IMR-90 (cell line): Measurements from ENCODE around the gene PLGRKT. TPM values are rescaled to one million over a fixed set of nuclear protein-coding genes. Genes with fewer than 3 reads are reported as not detected.

Experiments
- ATAC-seq: fragments of 200-7000 bp; cut with Tn5 transposase; 2 replicates; pipeline ENCODE4 v1.9.1; 2020; ENCODE audit warnings: low read depth, mild to moderate bottlenecking, moderate library complexity
- BruUV-seq: library from RNA; stranded (reverse); fragments of 400-500 nt; replicated peaks from 2 replicates; lab custom pipeline; 2021; lab: Mats Ljungman, UMichigan
- CTCF ChIA-PET: fragments of 300-600 bp; formaldehyde crosslinking; extraction: SDS; loops from one replicate; lab custom pipeline; 2021; ENCODE audit warnings: antibody characterized with exemption; lab: Yijun Ruan, JAX
- POLR2A ChIA-PET: fragments of 300-600 bp; sonication (Branson Sonifier 250); formaldehyde crosslinking; loops from one replicate; lab custom pipeline; 2022; ENCODE audit warnings: antibody characterized with exemption; ENCODE audit not compliant: unreplicated experiment; lab: Charles Lee
- DNase-seq: peaks from one replicate; pipeline ENCODE4 v3.0.0; 2013
- H2AFZ ChIP-seq: replicated peaks from 2 replicates; pipeline ENCODE3; 2013; ENCODE audit warnings: low read length, mild to moderate bottlenecking; ENCODE audit not compliant: poor library complexity
- H2AK5ac ChIP-seq: 2 replicates; pipeline ENCODE4 v1.6.1; 2013; ENCODE audit warnings: low read depth, low read length, inconsistent platforms
- H2AK9ac ChIP-seq: replicated peaks from 2 replicates; pipeline ENCODE3; 2013; ENCODE audit warnings: mild to moderate bottlenecking, low read depth, low read length, moderate library complexity; ENCODE audit not compliant: poor library complexity
- H2BK120ac ChIP-seq: 2 replicates; pipeline ENCODE4 v1.6.1; 2013; ENCODE audit warnings: low read depth, low read length, inconsistent platforms
- H2BK15ac ChIP-seq: 3 replicates; pipeline ENCODE4 v1.6.1; 2013; ENCODE audit warnings: low read depth, low read length, inconsistent platforms
- H2BK20ac ChIP-seq: 2 replicates; pipeline ENCODE4 v1.6.1; 2013; ENCODE audit warnings: low read depth, mild to moderate bottlenecking, inconsistent platforms, low read length, moderate library complexity
- H2BK5ac ChIP-seq: 2 replicates; pipeline ENCODE4 v1.6.1; 2013; ENCODE audit warnings: mild to moderate bottlenecking, low read depth, low read length, inconsistent platforms; ENCODE audit not compliant: poor library complexity, severe bottlenecking
- H3K14ac ChIP-seq: replicated peaks from 2 replicates; pipeline ENCODE4 v1.6.1; 2013; ENCODE audit warnings: low read depth, low read length, inconsistent platforms
- H3K18ac ChIP-seq: 2 replicates; pipeline ENCODE4 v1.6.1; 2013; ENCODE audit warnings: low read depth, low read length, control low read depth
- H3K23ac ChIP-seq: 2 replicates; pipeline ENCODE4 v1.6.1; 2013; ENCODE audit warnings: low read depth, low read length, inconsistent platforms
- H3K27ac ChIP-seq: 2 replicates; pipeline ENCODE4 v1.5.1; 2013; ENCODE audit warnings: mild to moderate bottlenecking, control low read depth, low read length; ENCODE audit not compliant: insufficient read depth
- H3K27me3 ChIP-seq: 2 replicates; pipeline ENCODE4 v1.6.1; 2013; ENCODE audit warnings: low read length; ENCODE audit not compliant: control insufficient read depth, insufficient read depth
- H3K36me3 ChIP-seq: 2 replicates; pipeline ENCODE4 v1.6.1; 2013; ENCODE audit warnings: low read length, mixed read lengths; ENCODE audit not compliant: control insufficient read depth, insufficient read depth
- H3K4ac ChIP-seq: 2 replicates; pipeline ENCODE4 v1.6.1; 2013; ENCODE audit warnings: low read depth, low read length, inconsistent platforms
- H3K4me1 ChIP-seq: 2 replicates; pipeline ENCODE4 v1.6.1; 2013; ENCODE audit warnings: low read length, mixed read lengths; ENCODE audit not compliant: control insufficient read depth, insufficient read depth
- H3K4me2 ChIP-seq: 2 replicates; pipeline ENCODE4 v1.6.1; 2013; ENCODE audit warnings: low read depth, mild to moderate bottlenecking, control low read depth, low read length, moderate library complexity
- H3K4me3 ChIP-seq: 2 replicates; pipeline ENCODE4 v1.5.1; 2013; ENCODE audit warnings: low read depth, mild to moderate bottlenecking, control low read depth, low read length, moderate library complexity; ENCODE audit not compliant: insufficient read depth
- H3K56ac ChIP-seq: 2 replicates; pipeline ENCODE4 v1.6.1; 2013; ENCODE audit warnings: low read length, inconsistent platforms; ENCODE audit not compliant: insufficient read depth; ENCODE audit errors: extremely low read depth
- H3K79me1 ChIP-seq, 2 experiments: 2 replicates each; pipeline ENCODE4 v1.6.1; 2013; ENCODE audit warnings: low read length in 2 of 2, inconsistent platforms in 1 of 2, low read depth in 1 of 2
- H3K9ac ChIP-seq: 2 replicates; pipeline ENCODE4 v1.6.1; 2013; ENCODE audit warnings: low read depth, low read length, control low read depth
- H3K9me1 ChIP-seq: 2 replicates; pipeline ENCODE4 v1.6.1; 2013; ENCODE audit warnings: low read length, inconsistent platforms; ENCODE audit not compliant: insufficient read depth
- H3K9me3 ChIP-seq: 2 replicates; pipeline ENCODE4 v1.6.1; 2013; ENCODE audit warnings: low read length; ENCODE audit not compliant: control insufficient read depth, insufficient read depth
- H4K20me1 ChIP-seq: 2 replicates; pipeline ENCODE4 v1.6.1; 2013; ENCODE audit warnings: low read length, inconsistent platforms; ENCODE audit not compliant: insufficient read depth
- H4K5ac ChIP-seq: 2 replicates; pipeline ENCODE4 v1.6.1; 2013; ENCODE audit warnings: mild to moderate bottlenecking, low read depth, low read length, control low read depth
- H4K8ac ChIP-seq, 2 experiments: 2 replicates each; pipeline ENCODE4 v1.6.1; 2013; ENCODE audit warnings: low read depth in 2 of 2, low read length in 2 of 2, control low read depth in 1 of 2, inconsistent platforms in 1 of 2
- H4K91ac ChIP-seq: 2 replicates; pipeline ENCODE4 v1.6.1; 2013; ENCODE audit warnings: low read depth, low read length, inconsistent platforms; ENCODE audit not compliant: insufficient read depth
- CEBPB ChIP-seq: IDR thresholded peaks from 2 replicates; pipeline ENCODE4 v1.6.1; 2012; ENCODE audit warnings: low read depth, low read length, improper control_type of control experiment
- RCOR1 ChIP-seq: IDR thresholded peaks from 2 replicates; pipeline ENCODE4 v1.6.1; 2012; ENCODE audit warnings: mild to moderate bottlenecking, low read length, improper control_type of control experiment; ENCODE audit not compliant: insufficient replicate concordance
- WGBS, 2 experiments: methylation state at CpG; one replicate each; pipeline versions ENCODE4 v1.1.5 to v1.1.7; 2013; ENCODE audit warnings: missing lambda C conversion rate in 2 of 2; ENCODE audit not compliant: insufficient read length in 1 of 2; ENCODE audit errors: extremely low coverage in 2 of 2; 5-methylcytosine and 5-hydroxymethylcytosine counted together
- dilution Hi-C: fragments of 300-500 bp; cut with HindIII; formaldehyde crosslinking; loops from one replicate; pipeline ENCODE4 v1.14.3; 2018; ENCODE audit warnings: low sequenced_read_pairs; ENCODE audit not compliant: unreplicated experiment
- in situ Hi-C: fragments of 300-500 bp; cut with MboI; formaldehyde crosslinking; loops from 3 replicates; pipeline ENCODE4 v1.14.3; 2019; ENCODE audit warnings: low sequenced_read_pairs, inconsistent platforms, mixed read lengths
- intact Hi-C: fragments of 100-400 bp; cut with micrococcal nuclease; formaldehyde crosslinking; loops from 2 replicates; pipeline ENCODE4 v1.10.0; 2022
- polyA plus RNA-seq, 3 experiments: library from polyadenylated mRNA; depleted of rRNA; stranded (reverse); fragments of >200 nt; gene quantifications; 2 replicates each; pipeline ENCODE4 v1.2.3, GENCODE V29; 2012; ENCODE audit warnings: low replicate concordance in 1 of 3
- total RNA-seq: library from RNA; depleted of rRNA; stranded (reverse); fragments of >200 nt; gene quantifications from 2 replicates; pipeline ENCODE4 v1.2.3, GENCODE V29; 2012

PLGRKT gene
- total and polyA plus RNA-seq, 2 of the 4 experiments (the other 2 are of a cell fraction), result 10.8 to 12.7 TPM

- no peak overlapping the region for H3K14ac ChIP-seq
- H3K4ac ChIP-seq, result no peak overlapping the region
- no peaks in the 10 kb centered on the region for H3K27me3 ChIP-seq
- no peak overlapping the region for H3K9ac ChIP-seq
- in situ Hi-C loops, result no loop called here
- no peak overlapping the region for H3K18ac ChIP-seq
- no peak overlapping the region for H2AK9ac ChIP-seq
- H3K27ac ChIP-seq, result no peak overlapping the region
- CTCF ChIA-PET, result no interaction called here
- H2BK20ac ChIP-seq, result no peak overlapping the region
- intact Hi-C loops, result no loop called here
- no peak overlapping the region for H2BK120ac ChIP-seq
- dilution Hi-C loops, result no loop called here
- no CpG with 5 or more reads among the region's 1 CpG for WGBS, 2 experiments
- no peaks in the 10 kb centered on the region for H3K9me3 ChIP-seq
- H3K36me3 ChIP-seq, result no peaks in the 10 kb centered on the region
- TF ChIP-seq CEBPB (peak; percentile 68), RCOR1 (no peak)
- no TSS peak for BruUV-seq
- POLR2A ChIA-PET, result no interaction called here
- no peak overlapping the region for H4K8ac ChIP-seq
- H3K4me1 ChIP-seq, result peaks cover 6% of the 10 kb centered on the region
- no peaks in the 10 kb centered on the region for H4K20me1 ChIP-seq
- no peak overlapping the region for H2AFZ ChIP-seq
- no peak overlapping the region for H2AK5ac ChIP-seq
- peak; percentile 13 for DNase-seq
- ATAC-seq, result no peak
- no peak overlapping the region for H3K23ac ChIP-seq
- H3K79me1 ChIP-seq, result no peaks in the 10 kb centered on the region
- H3K4me2 ChIP-seq, result no peak overlapping the region
- H4K91ac ChIP-seq, result no peak overlapping the region
- H2BK5ac ChIP-seq, result no peak overlapping the region
- H4K5ac ChIP-seq, result no peak overlapping the region
- no peaks in the 10 kb centered on the region; the same call in 1 of the 2 replicates for H3K9me1 ChIP-seq
- no peak overlapping the region for H2BK15ac ChIP-seq
- H3K56ac ChIP-seq, result no peak overlapping the region
- H3K4me3 ChIP-seq, result no peak overlapping the region
Measured at GRCh38 chr9:5392285-5392684, 45.4 kb downstream of the PLGRKT start.
